Esophagus muscularis mucosa (tissue), 3 donors: ENCODE results near the gene KANK4.

Source experiments
- CTCF ChIP-seq, 3 experiments: fragments of 200-600 bp in 2 of 3; fragments of 450-650 bp in 1 of 3; sonication (generic) in 2 of 3; IDR thresholded peaks; one replicate each; pipeline ENCODE4 v1.5.1; 2017 to 2019; ENCODE audit warnings: antibody characterized with exemption in 3 of 3, mild to moderate bottlenecking in 2 of 3, moderate library complexity in 1 of 3
- POLR2A ChIP-seq: fragments of 450-650 bp; IDR thresholded peaks from one replicate; pipeline ENCODE4 v1.6.1; 2017; ENCODE audit warnings: antibody characterized with exemption, moderate library complexity, mild to moderate bottlenecking, low read depth
- POLR2AphosphoS5 ChIP-seq, 2 donors: sonication (generic); formaldehyde crosslinking; IDR thresholded peaks; one replicate each; pipeline ENCODE4 v1.6.1; 2017; ENCODE audit warnings: antibody characterized with exemption in 2 of 2

- no peak for TF ChIP-seq CTCF (IDR thresholded peaks at IDR 0.05)
- TF ChIP-seq POLR2A: no peak
- TF ChIP-seq POLR2AphosphoS5 (IDR thresholded peaks at IDR 0.05): no peak
These were observed 38.7 kb upstream of the KANK4 start for GRCh38 chr1:62357916-62358315.
